ENCODE data around the gene EDEM3.

The EDEM3 gene

DNA sequence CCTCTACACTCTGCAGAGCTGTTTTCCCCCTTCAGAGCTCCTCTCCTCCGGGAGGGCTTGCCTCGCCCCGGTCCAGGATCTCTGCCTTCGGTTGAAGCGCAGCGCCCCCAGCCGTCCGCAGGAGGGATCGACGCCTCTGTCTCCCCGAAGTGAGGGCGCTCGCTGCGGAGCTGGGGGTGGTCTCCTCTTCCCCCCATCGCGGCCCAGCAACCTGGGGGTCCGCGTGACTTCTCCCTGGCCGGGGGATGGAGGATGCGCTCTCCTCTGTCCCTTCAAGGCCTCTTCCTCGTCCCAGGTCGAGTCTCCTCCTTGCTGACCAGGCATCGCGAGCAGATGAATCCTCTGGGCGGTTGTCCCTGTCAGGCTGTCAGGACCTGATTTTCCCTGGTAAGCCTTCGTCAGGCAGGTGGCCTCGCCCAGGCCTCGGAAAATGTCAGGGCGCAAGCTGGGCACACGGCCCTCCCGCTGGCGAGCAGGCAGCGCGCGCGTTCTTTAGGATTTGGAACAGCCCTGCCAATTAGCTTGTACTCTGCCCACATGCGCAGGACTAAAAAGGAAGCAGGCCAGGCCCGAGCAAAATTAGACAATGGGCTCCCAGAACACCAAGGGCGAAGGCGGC lies 90.5 kb downstream of the EDEM3 start:
- no peak for DNase-seq

DNA sequence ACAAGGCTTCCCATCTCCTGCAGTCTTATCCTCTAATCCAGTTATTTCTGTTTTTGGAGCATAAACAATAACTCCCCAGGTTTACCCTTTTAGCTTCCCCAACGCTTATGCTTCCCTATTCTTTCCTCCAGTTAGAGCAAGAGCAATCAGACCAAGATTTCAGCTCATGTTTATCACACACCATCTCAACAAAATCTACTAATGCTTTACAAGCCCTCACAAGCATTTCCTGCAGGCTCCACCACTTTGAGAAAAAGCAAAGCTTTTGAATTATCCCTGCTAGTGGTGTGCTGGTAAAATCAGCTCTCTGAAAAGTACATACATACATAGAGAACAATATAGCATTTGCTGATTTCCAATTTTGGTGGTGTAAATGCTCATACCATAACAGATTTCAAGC lies 92.9 kb downstream of the EDEM3 start:
- no peak for DNase-seq

DNA sequence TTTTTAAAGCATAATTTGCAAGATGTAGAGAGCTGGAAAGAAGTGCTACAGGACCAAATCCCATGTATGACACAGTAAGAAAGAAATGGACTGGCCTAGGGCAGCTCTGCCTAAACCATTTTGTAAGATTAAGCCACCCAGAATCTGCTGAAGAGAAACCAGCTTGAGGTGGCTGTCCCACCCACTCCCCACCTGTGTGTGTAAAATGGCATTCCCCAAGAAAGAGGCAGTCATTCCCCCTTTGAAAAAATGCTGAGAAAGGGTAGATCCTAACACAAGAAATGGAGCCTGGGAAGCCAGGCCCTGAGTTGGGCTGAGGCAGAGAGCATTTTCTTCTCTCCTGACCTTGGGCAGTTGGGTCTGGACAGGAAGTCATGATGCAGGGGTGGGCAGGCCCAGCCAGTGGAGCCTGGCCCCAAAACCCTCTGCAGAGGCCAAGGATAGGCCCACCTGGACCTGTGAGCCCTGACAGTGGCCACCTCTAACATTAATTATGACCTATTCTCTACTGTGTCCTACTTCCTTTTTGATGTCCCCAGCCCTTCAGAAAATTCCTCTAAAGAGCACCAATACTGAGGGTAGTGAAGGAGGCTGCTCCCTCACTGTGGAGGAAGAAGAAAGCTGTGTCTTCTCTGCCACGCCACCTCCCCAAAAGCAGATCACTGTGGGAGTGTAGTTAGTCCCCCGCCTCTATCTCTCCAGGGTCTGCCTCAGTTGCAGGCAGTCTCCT lies 94.0 kb downstream of the EDEM3 start:
- DNase-seq, result no peak

DNA sequence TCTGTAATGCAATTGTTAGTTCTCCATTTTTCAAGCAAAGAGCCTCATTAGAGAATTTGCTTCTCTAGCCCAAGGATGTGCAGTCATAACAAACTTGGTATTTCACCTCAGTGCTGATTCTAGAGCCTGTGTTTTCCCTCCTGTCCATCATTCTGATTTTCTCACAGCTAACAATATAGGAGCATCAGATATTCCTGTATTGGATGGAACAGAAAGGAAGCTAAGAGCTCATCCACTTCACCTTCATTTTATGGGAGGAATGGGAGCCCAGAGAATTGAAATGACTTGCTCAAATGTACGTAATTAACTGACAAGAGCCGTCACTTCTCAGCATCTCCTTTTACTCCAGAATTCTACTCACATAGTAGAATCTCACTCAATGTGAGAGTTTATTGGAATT lies 96.6 kb downstream of the EDEM3 start:
- no peak for DNase-seq

DNA sequence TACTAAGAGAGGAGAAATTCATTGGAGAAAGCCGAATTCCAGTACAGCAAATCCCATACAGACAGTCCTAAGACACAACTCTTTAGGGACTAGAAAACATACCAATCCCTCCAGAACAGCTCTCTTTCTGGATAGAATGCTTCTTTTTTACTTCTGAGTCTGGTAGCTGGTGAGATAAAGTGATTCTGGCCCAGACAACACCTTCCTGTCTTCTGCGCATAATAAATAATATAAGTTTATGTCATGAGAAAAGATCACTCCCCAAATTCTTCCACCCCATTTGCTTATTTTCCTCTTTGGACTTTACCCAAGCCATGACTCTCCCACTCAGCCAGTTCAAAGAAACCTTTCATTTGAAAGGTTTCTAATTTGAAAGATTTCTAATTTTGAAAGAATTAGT lies 98.4 kb downstream of the EDEM3 start:
- no peak for DNase-seq

DNA sequence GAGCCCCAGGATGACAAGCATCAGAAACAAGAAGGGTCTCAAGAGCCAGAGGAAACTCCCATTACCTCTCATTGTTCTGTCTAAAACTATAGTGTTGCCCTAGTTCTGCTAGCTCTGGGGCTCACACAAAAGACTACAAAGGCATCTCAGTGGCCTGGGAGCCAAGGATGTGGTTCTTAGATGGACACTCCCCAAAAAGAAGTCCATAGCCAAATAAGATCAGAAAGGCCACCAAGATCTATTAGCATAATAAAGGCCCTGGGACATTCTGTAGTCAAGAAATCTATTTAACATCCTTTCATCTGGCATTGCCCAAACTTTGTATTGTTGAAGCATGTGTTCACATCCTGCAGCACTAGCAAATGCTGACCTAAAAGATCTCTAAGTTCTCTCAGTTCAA lies 99.5 kb downstream of the EDEM3 start:
- no peak for DNase-seq

DNA sequence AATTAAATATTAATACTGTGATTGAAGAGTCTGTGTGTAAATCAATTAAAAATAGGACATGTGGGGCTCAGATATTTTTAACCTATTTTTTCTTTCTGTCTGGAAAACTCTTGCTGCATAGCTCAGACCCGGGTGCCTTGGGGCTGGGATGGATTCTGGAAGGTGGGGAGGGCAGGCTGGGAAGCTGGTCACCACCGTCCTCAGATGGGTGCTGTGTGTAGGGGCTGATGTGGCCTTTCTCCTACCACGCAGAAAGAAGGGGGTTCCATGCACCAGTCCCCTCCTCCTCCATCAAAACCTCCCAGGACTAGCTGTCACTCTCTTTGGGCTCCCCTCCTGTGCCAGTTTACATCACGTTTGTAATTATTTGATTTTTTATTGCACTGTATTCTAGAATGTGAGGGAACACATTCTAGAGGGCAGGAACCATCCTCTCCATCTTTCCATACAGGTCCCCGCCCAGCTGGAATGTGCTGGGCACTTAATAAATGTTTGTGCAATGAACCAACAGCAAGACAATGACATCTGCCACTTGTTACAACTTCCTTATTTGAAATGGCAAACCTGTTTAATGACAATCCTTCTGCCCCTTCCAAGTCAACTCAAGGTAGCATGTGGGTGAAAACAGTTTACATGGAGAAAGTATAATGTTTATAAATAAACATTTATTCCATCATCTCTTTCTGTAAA lies 104.3 kb downstream of the EDEM3 start:
- no peak for DNase-seq

DNA sequence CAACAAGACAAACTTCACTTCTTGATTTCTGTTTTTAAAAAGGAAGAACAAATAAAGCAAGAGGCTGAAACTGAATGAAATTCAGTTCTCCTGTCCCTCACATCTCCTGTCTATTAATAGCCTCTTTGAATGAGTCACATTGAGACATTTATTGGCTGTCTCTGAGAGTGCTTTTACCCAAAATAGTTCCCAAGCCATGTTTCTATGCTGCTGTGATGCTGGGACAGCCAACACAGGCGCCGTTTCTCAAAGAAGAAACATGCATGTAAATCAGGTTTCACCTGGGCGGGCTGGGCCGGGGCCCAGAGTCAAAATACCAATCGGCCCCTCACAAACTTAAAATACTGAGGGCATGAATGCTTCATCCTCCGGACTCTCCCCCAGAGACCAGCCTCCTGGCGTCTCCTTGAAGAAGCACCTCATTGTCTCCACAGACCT lies 105.2 kb downstream of the EDEM3 start:
- DNase-seq, result no peak

DNA sequence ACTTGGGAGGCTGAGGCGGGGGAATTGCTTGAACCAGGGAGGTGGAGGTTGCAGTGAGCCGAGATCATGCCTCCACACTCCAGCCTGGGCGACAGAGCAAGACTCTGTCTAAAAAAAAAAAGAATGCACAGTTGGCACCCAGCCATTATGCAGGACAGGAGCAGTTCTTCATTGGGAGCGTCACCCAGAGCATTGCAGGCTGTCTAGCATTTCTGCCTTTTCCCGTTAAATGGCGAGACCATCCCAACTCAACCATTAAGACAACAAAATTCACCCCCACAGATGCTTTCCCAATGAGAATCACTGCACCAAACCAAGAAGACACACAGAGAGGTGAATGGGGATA lies 105.8 kb downstream of the EDEM3 start:
- no peak for DNase-seq

DNA sequence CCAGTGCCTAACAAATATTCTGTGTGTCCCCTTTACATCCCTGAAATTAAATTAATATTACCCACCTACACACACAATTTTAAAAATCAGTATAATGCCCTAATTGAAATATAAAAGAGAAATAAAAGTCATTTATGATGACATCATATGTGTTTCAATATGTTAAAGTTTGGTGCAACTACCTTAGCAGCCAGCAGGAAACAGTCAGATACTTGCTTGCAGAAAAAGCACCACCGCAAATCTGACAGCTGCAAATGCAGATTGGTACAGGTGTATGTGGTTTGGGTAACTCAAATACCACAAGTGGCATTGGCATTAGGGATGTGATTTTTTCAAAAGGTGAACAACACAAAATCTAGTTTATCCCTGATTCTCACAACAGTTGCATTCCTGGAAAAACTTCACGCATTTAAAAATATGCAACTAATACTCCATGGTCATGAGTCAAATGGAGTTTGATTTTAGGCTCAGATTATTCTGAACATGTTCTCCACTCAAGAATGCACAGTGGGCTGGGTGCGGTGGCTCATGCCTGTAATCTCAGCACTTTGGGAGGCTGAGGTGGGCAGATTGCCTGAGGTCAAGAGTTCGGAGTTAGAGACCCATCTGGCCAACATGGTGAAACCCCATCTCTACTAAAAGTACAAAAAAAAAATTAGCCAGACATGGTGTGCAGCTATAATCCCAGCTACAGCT lies 106.3 kb downstream of the EDEM3 start:
- no peak for DNase-seq

DNA sequence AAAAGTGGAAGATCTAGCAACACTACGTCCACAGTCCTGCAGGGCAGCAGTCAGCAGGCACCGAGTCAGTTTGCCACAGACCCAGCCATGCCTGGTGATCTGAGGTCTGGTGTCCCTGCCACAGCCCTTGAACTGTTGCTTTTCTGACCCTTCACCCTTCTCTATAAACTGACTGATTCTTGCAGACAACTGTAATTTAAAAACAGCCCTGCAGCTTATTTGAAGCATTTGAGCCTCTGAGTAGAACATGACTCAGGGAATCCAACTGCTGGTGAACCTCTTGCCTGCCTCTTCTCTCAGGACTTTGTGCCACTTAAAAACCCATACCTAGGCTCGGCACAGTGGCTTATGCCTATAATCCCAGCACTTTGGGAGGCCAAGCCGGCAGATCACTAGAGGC lies 107.2 kb downstream of the EDEM3 start:
- DNase-seq, result no peak

DNA sequence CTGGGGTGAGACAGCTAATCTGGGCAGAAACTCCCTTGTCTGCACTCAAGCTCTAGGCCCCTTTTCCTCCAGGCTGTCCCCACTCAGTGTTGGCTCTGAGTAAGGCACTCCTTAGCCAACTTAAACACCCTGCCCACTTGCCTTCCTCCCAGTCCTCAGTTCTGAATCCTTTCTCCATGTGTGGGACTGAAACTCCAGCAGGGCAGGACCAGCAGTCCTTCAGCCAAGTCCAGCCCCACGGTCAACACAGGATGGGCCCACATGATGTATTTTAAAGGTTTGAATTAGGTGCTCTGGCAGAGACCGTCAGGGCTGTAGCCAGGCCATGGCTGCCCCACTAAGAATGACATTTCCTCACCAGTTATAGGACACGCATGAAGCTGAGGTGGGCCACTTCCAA lies 107.8 kb downstream of the EDEM3 start:
- DNase-seq, result no peak

DNA sequence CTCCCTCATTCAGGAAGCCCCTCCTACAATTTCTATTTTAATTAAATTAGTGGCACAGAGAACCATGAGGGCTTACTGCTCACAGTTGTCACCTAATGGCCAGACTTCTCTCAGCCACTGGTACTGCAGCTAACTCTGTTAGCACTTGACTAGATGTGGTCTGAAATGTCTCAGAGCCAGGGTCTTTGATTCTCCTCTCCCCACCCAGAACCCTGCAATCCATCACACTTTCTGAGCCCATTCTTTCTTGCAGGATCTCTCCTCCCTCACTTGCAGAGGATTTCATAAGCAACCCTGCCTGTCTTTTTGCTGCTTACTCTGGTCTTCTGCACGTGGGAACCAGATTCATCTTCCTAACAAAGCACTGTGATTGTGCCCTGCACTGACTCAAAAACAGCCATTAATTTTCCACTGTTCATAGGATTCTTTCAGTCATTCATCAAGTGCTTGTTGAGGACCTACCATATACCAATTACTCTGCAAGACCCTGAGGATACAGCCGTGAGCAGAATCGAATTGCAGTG lies 108.4 kb downstream of the EDEM3 start:
- no peak for DNase-seq

DNA sequence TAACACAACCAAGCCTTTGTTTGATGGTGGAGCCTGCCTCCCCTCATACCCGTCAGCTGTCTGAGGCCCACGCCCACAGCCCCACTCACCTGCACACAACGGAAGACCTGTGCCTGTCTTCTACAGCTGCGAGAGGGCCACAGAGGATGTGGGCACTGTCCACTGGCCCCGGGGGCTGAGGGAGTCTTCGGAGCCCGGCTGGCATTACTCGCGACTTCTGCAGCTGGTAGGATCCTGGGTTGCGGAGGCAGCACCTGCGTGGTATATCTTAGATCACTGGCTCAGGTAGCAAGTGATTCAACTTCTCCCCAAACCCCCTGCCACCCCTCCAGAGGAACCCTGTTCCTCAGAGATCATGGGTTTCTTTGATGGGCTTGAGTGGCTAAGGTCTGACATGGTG lies 109.9 kb downstream of the EDEM3 start:
- no peak for DNase-seq

DNA sequence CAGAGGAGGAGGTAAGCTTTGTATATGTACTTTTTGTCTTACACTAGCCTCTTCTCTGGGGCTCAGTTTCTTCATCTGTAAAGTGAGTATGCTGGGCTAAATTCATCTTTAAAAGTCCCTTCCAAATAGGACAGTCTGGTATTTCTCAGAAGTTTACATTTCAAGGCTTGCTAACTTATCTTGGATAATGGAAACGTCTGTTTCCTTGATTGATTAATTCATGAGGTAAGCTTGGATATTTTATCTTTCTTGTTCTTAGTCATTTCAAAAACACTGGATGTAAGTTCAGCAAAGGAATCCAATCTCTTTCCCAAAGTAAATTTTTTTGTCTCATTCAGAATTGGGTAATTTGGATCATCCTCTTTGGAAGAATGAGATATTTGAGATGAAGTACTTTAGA lies 111.0 kb downstream of the EDEM3 start:
- no peak for DNase-seq

DNA sequence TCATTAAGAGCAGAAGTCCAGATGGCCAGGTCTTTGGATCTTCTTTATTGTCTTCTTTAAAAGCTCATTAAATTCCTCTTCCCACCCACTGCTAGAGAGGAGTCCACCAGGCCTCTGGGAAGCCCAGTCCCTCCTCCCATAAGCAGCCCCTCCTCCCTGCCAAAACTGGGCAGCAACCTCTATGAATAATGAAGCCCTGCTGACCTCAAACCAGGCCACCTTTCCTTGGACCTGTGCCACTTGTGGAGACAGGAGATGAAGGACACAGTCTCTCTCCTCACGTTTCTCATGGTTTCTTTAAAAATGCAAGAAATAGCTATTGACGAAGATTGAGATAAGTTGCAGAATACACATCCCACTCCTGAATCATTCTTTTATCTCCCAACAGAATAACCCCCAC lies 112.8 kb downstream of the EDEM3 start:
- DNase-seq, result no peak

DNA sequence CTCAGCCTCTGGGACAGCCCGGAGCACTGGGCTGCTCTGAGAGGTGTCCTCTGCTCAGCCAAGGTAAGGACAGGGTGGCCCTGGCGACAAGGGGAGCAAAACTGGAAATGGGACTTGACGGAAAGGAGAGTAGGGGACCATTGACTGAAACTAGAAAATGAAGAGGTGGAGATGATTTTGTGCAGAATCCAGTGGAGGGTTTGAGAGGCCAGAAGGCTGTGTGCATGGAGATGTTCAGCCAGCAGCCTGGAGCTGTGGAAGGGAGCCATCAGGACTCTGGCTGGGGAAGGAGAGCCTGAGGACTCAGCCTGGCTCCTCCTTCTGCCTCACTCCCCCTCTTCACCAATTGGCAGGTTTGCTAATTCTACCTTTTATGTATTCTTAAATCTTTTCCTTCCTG lies 114.2 kb downstream of the EDEM3 start:
- no peak for DNase-seq
